ENCODE results near the gene NEDD4L.

The NEDD4L gene

GRCh38 chr18:58117786-58118403, 73.9 kb downstream of the NEDD4L start:
- no peak for DNase-seq (ENCODE audit: low read depth, low spot score)

- no peak for DNase-seq (ENCODE audit: low read depth, low spot score)
Observed at GRCh38 chr18:58118536-58118935, 74.5 kb downstream of the NEDD4L start.

GRCh38 chr18:58119819-58120218, 75.8 kb downstream of the NEDD4L start:
- no peak for DNase-seq (ENCODE audit: low read depth, low spot score)

- DNase-seq (ENCODE audit: low read depth, low spot score), result no peak
Observed at GRCh38 chr18:58124475-58124874, 80.4 kb downstream of the NEDD4L start.

GRCh38 chr18:58125183-58125582, 81.2 kb downstream of the NEDD4L start:
- DNase-seq (ENCODE audit: low read depth, low spot score), result no peak

- no peak for DNase-seq (ENCODE audit: low read depth, low spot score)
Observed at GRCh38 chr18:58125756-58126155, 81.7 kb downstream of the NEDD4L start.

GRCh38 chr18:58128381-58129374, 84.7 kb downstream of the NEDD4L start:
- DNase-seq (ENCODE audit: low read depth, low spot score), result no peak

- no peak for DNase-seq (ENCODE audit: low read depth, low spot score)
Observed at GRCh38 chr18:58132595-58133261, 88.7 kb downstream of the NEDD4L start.

GRCh38 chr18:58135183-58135641, 91.2 kb downstream of the NEDD4L start:
- no peak for DNase-seq (ENCODE audit: low read depth, low spot score)

GRCh38 chr18:58135701-58136331, 91.8 kb downstream of the NEDD4L start:
- no peak for DNase-seq (ENCODE audit: low read depth, low spot score)

GRCh38 chr18:58136879-58137278, 92.9 kb downstream of the NEDD4L start:
- DNase-seq (ENCODE audit: low read depth, low spot score), result no peak

- no peak for DNase-seq (ENCODE audit: low read depth, low spot score)
Observed at GRCh38 chr18:58139459-58140386, 95.7 kb downstream of the NEDD4L start.

GRCh38 chr18:58140387-58141325, 96.6 kb downstream of the NEDD4L start:
- DNase-seq (ENCODE audit: low read depth, low spot score), result no peak

GRCh38 chr18:58143386-58143785, 99.4 kb downstream of the NEDD4L start:
- no peak for DNase-seq (ENCODE audit: low read depth, low spot score)

GRCh38 chr18:58144106-58144505, 100.1 kb downstream of the NEDD4L start:
- no peak for DNase-seq (ENCODE audit: low read depth, low spot score)

- no peak for DNase-seq (ENCODE audit: low read depth, low spot score)
Observed at GRCh38 chr18:58144671-58145285, 100.8 kb downstream of the NEDD4L start.

- no peak for DNase-seq (ENCODE audit: low read depth, low spot score)
Observed at GRCh38 chr18:58146099-58146498, 102.1 kb downstream of the NEDD4L start.

GRCh38 chr18:58148954-58149471, 105.0 kb downstream of the NEDD4L start:
- no peak for DNase-seq (ENCODE audit: low read depth, low spot score)

GRCh38 chr18:58150772-58151171, 106.7 kb downstream of the NEDD4L start:
- DNase-seq (ENCODE audit: low read depth, low spot score), result no peak

Data from activated CD4-positive, CD25-positive, alpha-beta regulatory T cell treated with anti-CD3 and anti-CD28 coated beads, Interleukin-2, amount 50 U/mL, for 16 hours (primary cell).